NB4 (cell line): ENCODE results near the gene OTOP3.

Source experiments
- CTCF ChIP-seq: IDR thresholded peaks from one replicate; pipeline ENCODE4 v1.5.1; 2012; ENCODE audit warnings: low read depth, low read length
- MAX ChIP-seq: IDR thresholded peaks from 2 replicates; pipeline ENCODE4 v1.6.1; 2011; ENCODE audit warnings: low read depth, low read length
- MYC ChIP-seq: IDR thresholded peaks from 2 replicates; pipeline ENCODE4 v1.6.1; 2011; ENCODE audit warnings: low read depth, low read length
- POLR2A ChIP-seq: IDR thresholded peaks from 2 replicates; pipeline ENCODE4 v1.6.1; 2011; ENCODE audit warnings: mild to moderate bottlenecking; ENCODE audit not compliant: insufficient read length; ENCODE audit errors: extremely low read depth

DNA sequence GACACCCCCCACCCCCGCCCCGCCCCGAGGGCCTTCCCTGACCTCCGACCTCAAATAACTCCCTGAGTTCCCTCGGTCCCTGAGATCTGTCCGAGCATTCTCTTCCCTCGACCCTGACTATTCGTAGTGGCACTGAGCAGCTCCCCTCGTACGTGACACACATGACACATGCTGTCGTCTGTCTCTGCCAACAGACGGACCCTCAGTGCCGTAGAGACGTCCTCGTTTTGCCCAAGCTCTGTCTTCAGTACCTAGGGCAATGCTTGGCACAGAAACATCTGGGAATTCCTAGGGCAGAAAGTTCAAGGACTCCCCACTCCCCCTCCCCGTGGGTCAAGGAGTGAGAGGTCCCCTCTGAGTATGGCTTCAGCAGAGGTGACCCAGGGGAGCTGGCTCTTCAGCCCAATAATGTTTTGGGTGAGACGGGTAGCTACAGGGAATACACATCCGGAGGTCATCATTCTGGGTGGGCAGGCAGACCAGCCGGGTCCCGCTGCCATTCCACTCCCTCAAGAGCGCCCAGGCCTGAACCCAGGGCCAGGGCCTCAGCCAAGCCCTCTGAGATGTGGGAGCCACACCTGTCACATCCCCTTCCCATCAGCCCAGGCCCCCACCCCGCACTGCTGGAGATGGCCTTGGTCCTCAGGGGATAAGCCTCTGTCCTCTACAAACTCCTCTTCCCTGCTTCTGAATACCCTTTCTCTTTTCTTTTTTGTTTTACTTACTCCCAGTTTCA lies 41.6 kb upstream of the OTOP3 start:
- no peak for TF ChIP-seq CTCF
- TF ChIP-seq MAX = no peak
- TF ChIP-seq POLR2A = no peak
- TF ChIP-seq MYC = no peak
